Stimulated activated CD4-positive, alpha-beta T cell treated with anti-CD3 and anti-CD28 coated beads, TNF-alpha, amount 100 ng/mL, for 4 hours (primary cell): ENCODE data around the gene SLC44A3.

ENCODE experiments used
- DNase-seq, 3 experiments: peaks; one replicate each; pipeline ENCODE4 v3.0.0-alpha.2; 2020; ENCODE audit warnings: low read depth in 3 of 3

The SLC44A3 gene

GRCh38 chr1:94803106-94803505 lies 17.1 kb upstream of the SLC44A3 start:
- DNase-seq: no peak

GRCh38 chr1:94803517-94804441 lies 16.4 kb upstream of the SLC44A3 start:
- DNase-seq: no peak

GRCh38 chr1:94804442-94804837 lies 15.7 kb upstream of the SLC44A3 start:
- no peak for DNase-seq

- peak in 2 of 3 experiments; percentile 17 to 22 for DNase-seq
These were observed 14.2 kb upstream of the SLC44A3 start for GRCh38 chr1:94805912-94806311.

GRCh38 chr1:94806441-94806871 lies 13.7 kb upstream of the SLC44A3 start:
- no peak for DNase-seq

- no peak for DNase-seq
These were observed 12.2 kb upstream of the SLC44A3 start for GRCh38 chr1:94807742-94808491.

GRCh38 chr1:94808669-94809068 lies 11.5 kb upstream of the SLC44A3 start:
- no peak for DNase-seq

- DNase-seq: no peak
These were observed 7.2 kb upstream of the SLC44A3 start for GRCh38 chr1:94812985-94813384.

GRCh38 chr1:94816030-94816429 lies 4.1 kb upstream of the SLC44A3 start:
- no peak for DNase-seq

- DNase-seq: no peak
These were observed 2.4 kb upstream of the SLC44A3 start for GRCh38 chr1:94817712-94818111.

- no peak for DNase-seq
These were observed 766 bp upstream of the SLC44A3 start for GRCh38 chr1:94819238-94819944.

GRCh38 chr1:94820936-94821335 lies 779 bp downstream of the SLC44A3 start:
- DNase-seq: no peak

- DNase-seq: no peak
These were observed 1.6 kb downstream of the SLC44A3 start for GRCh38 chr1:94821636-94822305.

- DNase-seq: no peak
These were observed 3.0 kb downstream of the SLC44A3 start for GRCh38 chr1:94823116-94823515.

GRCh38 chr1:94825936-94826335 lies 5.8 kb downstream of the SLC44A3 start:
- no peak for DNase-seq

GRCh38 chr1:94827434-94827833 lies 7.3 kb downstream of the SLC44A3 start:
- DNase-seq: no peak

GRCh38 chr1:94828251-94828650 lies 8.1 kb downstream of the SLC44A3 start:
- DNase-seq: no peak

GRCh38 chr1:94831641-94832040 lies 11.5 kb downstream of the SLC44A3 start:
- DNase-seq: no peak

GRCh38 chr1:94832446-94832845 lies 12.3 kb downstream of the SLC44A3 start:
- DNase-seq: no peak

- no peak for DNase-seq
These were observed 12.9 kb downstream of the SLC44A3 start for GRCh38 chr1:94832931-94833585.

- no peak for DNase-seq
These were observed 16.7 kb downstream of the SLC44A3 start for GRCh38 chr1:94836891-94837290.
